ENCODE results near the gene ROMO1.

DNA sequence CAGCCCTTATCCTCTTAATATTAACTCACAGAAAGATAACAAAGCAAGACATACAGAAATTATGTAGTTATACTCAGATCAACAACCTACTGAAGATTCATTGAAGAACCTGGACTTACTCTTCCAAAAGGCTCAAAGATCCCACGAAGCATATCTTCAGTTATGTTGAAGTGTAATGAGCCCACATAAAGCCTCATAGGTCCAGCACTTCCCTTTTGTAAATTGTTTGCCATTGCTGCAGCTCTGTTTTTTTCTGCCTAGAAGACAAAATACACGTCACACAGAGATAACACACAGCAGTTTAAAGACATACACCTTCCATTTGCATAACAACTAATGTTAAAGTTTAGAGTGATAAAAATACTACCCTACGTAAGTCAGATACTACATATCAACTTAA lies 22.4 kb downstream of the ROMO1 start:
- TF ChIP-seq, protein P1, sequence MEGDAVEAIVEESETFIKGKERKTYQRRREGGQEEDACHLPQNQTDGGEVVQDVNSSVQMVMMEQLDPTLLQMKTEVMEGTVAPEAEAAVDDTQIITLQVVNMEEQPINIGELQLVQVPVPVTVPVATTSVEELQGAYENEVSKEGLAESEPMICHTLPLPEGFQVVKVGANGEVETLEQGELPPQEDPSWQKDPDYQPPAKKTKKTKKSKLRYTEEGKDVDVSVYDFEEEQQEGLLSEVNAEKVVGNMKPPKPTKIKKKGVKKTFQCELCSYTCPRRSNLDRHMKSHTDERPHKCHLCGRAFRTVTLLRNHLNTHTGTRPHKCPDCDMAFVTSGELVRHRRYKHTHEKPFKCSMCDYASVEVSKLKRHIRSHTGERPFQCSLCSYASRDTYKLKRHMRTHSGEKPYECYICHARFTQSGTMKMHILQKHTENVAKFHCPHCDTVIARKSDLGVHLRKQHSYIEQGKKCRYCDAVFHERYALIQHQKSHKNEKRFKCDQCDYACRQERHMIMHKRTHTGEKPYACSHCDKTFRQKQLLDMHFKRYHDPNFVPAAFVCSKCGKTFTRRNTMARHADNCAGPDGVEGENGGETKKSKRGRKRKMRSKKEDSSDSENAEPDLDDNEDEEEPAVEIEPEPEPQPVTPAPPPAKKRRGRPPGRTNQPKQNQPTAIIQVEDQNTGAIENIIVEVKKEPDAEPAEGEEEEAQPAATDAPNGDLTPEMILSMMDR (IDR thresholded peaks at IDR 0.05; ENCODE audit: low read depth, low read length, poor library complexity, severe bottlenecking) = no peak
- TF ChIP-seq EZH2phosphoT487 (IDR thresholded peaks at IDR 0.05; ENCODE audit: borderline replicate concordance, low read length) = no peak
